Bronchial epithelial cell (primary cell): ENCODE measurements around the gene RPGRIP1L. TPM values are rescaled to one million over a fixed set of nuclear protein-coding genes. Genes with fewer than 3 reads are reported as not detected.

Experiments
- DNase-seq: peaks from one replicate; pipeline ENCODE4 v3.0.0-alpha.2; 2010; ENCODE audit warnings: low read depth
- FAIRE-seq: peaks from 2 replicates; lab custom pipeline; 2011; peaks lifted over from hg19 to GRCh38; lab: Jason Lieb, UNC
- H3K27me3 ChIP-seq: 2 replicates; pipeline ENCODE4 v1.5.1; 2011; ENCODE audit warnings: low read length; ENCODE audit not compliant: control insufficient read depth, insufficient read depth
- H3K36me3 ChIP-seq: 2 replicates; pipeline ENCODE4 v1.5.1; 2011; ENCODE audit warnings: low read length; ENCODE audit not compliant: control insufficient read depth, insufficient read depth
- H3K4me3 ChIP-seq: 2 replicates; pipeline ENCODE4 v1.5.1; 2011; ENCODE audit warnings: mild to moderate bottlenecking, low read depth, low read length, control low read depth
- CTCF ChIP-seq: IDR thresholded peaks from 2 replicates; pipeline ENCODE4 v1.5.1; 2011; ENCODE audit warnings: mild to moderate bottlenecking, moderate library complexity, low read length, control low read depth, inconsistent platforms; ENCODE audit not compliant: insufficient read depth, severe bottlenecking
- total RNA-seq: library from RNA; depleted of rRNA; stranded (reverse); fragments of >200 nt; gene quantifications from 2 replicates; pipeline ENCODE4 v1.2.1, GENCODE V29; 2014

The RPGRIP1L gene
- total RNA-seq, 1 donor from 2014 or later: 2.9 TPM

- Histone ChIP-seq H3K4me3 (no peak overlapping the region), H3K36me3 (no peaks in the 10 kb centered on the region), H3K27me3 (no peaks in the 10 kb centered on the region)
- no peak for DNase-seq
- TF ChIP-seq CTCF: no peak
- no peak for FAIRE-seq
These were observed 144.9 kb downstream of the RPGRIP1L start for GRCh38 chr16:53558710-53559109.

GRCh38 chr16:53556521-53556920 is 147.1 kb downstream of the RPGRIP1L start:
- Histone ChIP-seq H3K4me3 (no peak overlapping the region), H3K36me3 (no peaks in the 10 kb centered on the region), H3K27me3 (no peaks in the 10 kb centered on the region)
- DNase-seq: no peak
- FAIRE-seq: no peak
- TF ChIP-seq CTCF: no peak

- peak; percentile 13 for FAIRE-seq
- TF ChIP-seq CTCF: peak; percentile 72
- DNase-seq: peak; percentile 62
- Histone ChIP-seq H3K27me3 (no peaks in the 10 kb centered on the region), H3K4me3 (no peak overlapping the region), H3K36me3 (no peaks in the 10 kb centered on the region)
These were observed 153.5 kb downstream of the RPGRIP1L start for GRCh38 chr16:53549970-53550690.

Other genes starting within 250 kb of the RPGRIP1L start
- 50.5 and 70.8 TPM in 2 replicates for gene AKTIP, start 200.7 kb downstream of the RPGRIP1L start, total RNA-seq
- gene FTO, start 297 bp upstream of the RPGRIP1L start, total RNA-seq: 41.6 and 44.7 TPM in 2 replicates